ENCODE measurements around the gene OXNAD1. TPM values are rescaled to one million over a fixed set of nuclear protein-coding genes. Genes with fewer than 3 reads are reported as not detected.
A peak's percentile ranks its signal among the peaks of the same experiment; 100 is the strongest.

Gene OXNAD1
- total and polyA plus RNA-seq, 7 donors = 11.3 to 23.1 (median 14.4) TPM

DNA sequence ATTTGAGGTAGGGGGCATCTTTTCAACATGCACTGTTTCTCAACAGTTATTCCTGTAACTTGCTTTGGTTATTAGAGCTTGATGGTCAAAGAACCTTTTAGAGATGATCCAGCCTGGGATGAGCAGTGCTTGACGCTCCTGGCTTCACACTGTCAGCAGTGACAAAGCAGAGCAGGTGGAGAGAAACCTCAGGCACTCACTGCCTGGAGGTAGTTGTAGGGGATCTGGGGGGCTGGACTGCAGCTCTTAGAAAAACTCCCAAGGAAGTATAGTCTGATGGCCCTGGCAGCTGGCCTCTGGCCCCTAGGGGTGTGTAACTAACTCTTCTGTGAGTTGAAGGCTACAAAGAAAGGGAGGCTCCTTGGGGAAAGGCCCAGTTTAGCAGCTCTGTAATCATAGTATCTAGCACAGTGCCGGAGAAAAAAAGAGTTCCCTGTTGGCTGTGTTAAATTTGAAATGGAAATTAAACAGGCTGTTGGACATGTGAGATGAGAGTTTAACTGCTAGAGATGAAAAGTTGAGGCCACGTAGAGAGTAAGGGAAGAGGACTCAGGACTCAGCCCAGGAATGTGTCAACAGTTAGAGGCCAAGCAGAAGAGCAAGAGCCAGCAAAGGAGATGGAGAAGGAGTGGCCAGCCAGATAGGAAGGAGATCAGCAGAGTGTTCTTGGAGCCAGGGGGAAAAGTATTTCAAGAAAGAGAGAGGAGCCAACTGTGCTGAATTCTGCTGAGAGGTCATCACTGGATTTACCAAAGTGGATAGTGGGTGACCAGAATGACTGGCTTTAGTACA is 14.2 kb downstream of the OXNAD1 start:
- DNase-seq = no peak
- no peaks in the 10 kb centered on the region for H3K9me3 ChIP-seq
- H3K36me3 ChIP-seq = peaks cover 0 to 13% (median 2%) of the 10 kb centered on the region in 4 donors
- intact Hi-C loops (cut with DNase I) = no loop called here
- 88 to 95% methylated on average over 3 of the region's 3 CpGs for WGBS, 2 donors
- H3K27ac ChIP-seq = peak overlapping the region in 3 of 4 donors; percentile 6 to 60 (median 29)
- no peak overlapping the region for H3K4me3 ChIP-seq
- H3K4me1 ChIP-seq = peaks cover 0 to 13% (median 11%) of the 10 kb centered on the region in 4 donors
- peak in 1 of 4 donors; percentile 21 for TF ChIP-seq POLR2AphosphoS5 (IDR thresholded peaks at IDR 0.05)
- TF ChIP-seq POLR2A (IDR thresholded peaks at IDR 0.05) = no peak
- H3K27me3 ChIP-seq = no peaks in the 10 kb centered on the region

DNA sequence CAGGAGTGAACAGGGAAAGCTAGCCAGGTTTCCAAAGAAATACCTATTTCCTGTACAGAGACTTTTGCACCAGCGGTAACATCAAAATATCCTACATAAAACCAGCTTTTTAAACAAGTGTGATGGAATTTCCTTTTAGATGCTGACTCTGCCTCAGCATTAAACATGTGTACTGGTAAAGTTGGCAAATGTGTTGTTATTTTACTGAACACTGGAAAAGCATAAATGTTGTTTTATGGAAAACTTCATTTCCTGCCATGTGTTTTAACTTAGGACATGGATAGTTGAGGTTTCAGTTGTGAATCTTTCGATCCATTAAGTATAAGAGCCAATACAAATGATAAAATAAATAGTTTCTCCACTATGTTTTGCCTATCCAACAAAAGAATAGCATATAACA is 15.7 kb downstream of the OXNAD1 start:
- 97 to 98% methylated on average over 2 of the region's 2 CpGs for WGBS, 2 donors
- H3K36me3 ChIP-seq = peaks cover 0 to 17% (median 2%) of the 10 kb centered on the region in 4 donors
- TF ChIP-seq EP300 (IDR thresholded peaks at IDR 0.05) = no peak
- TF ChIP-seq POLR2AphosphoS5 (IDR thresholded peaks at IDR 0.05) = no peak
- TF ChIP-seq, protein P1, sequence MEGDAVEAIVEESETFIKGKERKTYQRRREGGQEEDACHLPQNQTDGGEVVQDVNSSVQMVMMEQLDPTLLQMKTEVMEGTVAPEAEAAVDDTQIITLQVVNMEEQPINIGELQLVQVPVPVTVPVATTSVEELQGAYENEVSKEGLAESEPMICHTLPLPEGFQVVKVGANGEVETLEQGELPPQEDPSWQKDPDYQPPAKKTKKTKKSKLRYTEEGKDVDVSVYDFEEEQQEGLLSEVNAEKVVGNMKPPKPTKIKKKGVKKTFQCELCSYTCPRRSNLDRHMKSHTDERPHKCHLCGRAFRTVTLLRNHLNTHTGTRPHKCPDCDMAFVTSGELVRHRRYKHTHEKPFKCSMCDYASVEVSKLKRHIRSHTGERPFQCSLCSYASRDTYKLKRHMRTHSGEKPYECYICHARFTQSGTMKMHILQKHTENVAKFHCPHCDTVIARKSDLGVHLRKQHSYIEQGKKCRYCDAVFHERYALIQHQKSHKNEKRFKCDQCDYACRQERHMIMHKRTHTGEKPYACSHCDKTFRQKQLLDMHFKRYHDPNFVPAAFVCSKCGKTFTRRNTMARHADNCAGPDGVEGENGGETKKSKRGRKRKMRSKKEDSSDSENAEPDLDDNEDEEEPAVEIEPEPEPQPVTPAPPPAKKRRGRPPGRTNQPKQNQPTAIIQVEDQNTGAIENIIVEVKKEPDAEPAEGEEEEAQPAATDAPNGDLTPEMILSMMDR (IDR thresholded peaks at IDR 0.05) = no peak
- TF ChIP-seq POLR2A (IDR thresholded peaks at IDR 0.05) = no peak
- intact Hi-C loops (cut with DNase I) = no loop called here
- no peak for DNase-seq
- H3K27ac ChIP-seq = no peak overlapping the region
- H3K4me1 ChIP-seq = peaks cover 0 to 13% (median 11%) of the 10 kb centered on the region in 4 donors
- no peak overlapping the region for H3K4me3 ChIP-seq
- H3K9me3 ChIP-seq = no peaks in the 10 kb centered on the region
- no peaks in the 10 kb centered on the region for H3K27me3 ChIP-seq

- peaks cover 0 to 22% (median 6%) of the 10 kb centered on the region in 4 donors for H3K36me3 ChIP-seq
- no peak overlapping the region for H3K4me3 ChIP-seq
- H3K4me1 ChIP-seq = peaks cover 0 to 5% (median 4%) of the 10 kb centered on the region in 4 donors
- WGBS, 2 donors = 97 to 98% methylated on average over 1 of the region's 1 CpG
- no peaks in the 10 kb centered on the region for H3K9me3 ChIP-seq
- TF ChIP-seq POLR2AphosphoS5 (IDR thresholded peaks at IDR 0.05) (no peak), POLR2A (IDR thresholded peaks at IDR 0.05) (no peak), EP300 (IDR thresholded peaks at IDR 0.05) (no peak)
- TF ChIP-seq, protein P1 (IDR thresholded peaks at IDR 0.05) = no peak
- no peaks in the 10 kb centered on the region for H3K27me3 ChIP-seq
- intact Hi-C loops (cut with DNase I) = no loop called here
- H3K27ac ChIP-seq = no peak overlapping the region
- no peak for DNase-seq
Measured at GRCh38 chr3:16284633-16285032, 19.6 kb downstream of the OXNAD1 start.

DNA sequence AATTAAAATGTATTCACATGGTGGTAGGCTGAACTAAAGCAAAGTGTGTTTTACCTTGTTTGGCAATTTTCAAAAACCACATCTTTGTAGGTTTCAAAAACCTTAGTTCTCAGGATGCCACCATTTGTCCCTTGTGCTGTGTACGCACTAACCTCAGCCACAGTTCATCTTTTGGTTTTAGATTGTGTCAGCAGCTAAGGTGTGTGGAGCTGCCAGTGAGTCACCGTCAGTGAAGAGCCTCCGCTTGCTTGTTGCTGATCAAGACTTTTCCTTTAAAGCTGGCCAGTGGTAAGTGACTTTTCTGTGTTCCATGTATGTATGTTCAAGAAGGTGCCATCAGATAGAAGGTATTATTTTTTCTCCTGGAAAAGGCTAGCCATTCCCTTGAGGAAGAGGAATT is 21.1 kb downstream of the OXNAD1 start:
- H3K4me3 ChIP-seq = no peak overlapping the region
- intact Hi-C loops (cut with DNase I) = no loop called here
- H3K9me3 ChIP-seq = no peaks in the 10 kb centered on the region
- no peak for DNase-seq
- no peaks in the 10 kb centered on the region for H3K27me3 ChIP-seq
- H3K36me3 ChIP-seq = peaks cover 0 to 22% (median 6%) of the 10 kb centered on the region in 4 donors
- TF ChIP-seq POLR2A (IDR thresholded peaks at IDR 0.05) (no peak), POLR2AphosphoS5 (IDR thresholded peaks at IDR 0.05) (no peak), EP300 (IDR thresholded peaks at IDR 0.05) (no peak)
- TF ChIP-seq, protein P1 (IDR thresholded peaks at IDR 0.05) = no peak
- H3K27ac ChIP-seq = no peak overlapping the region
- 74 to 86% methylated on average over 3 of the region's 3 CpGs for WGBS, 2 donors
- peaks cover 0 to 8% (median 2%) of the 10 kb centered on the region in 4 donors for H3K4me1 ChIP-seq

- WGBS, 2 donors = 62 to 72% methylated on average over 6 of the region's 6 CpGs
- H3K27ac ChIP-seq = no peak overlapping the region
- H3K4me1 ChIP-seq = peaks cover 0 to 8% (median 2%) of the 10 kb centered on the region in 4 donors
- no peak overlapping the region for H3K4me3 ChIP-seq
- intact Hi-C loops (cut with DNase I) = no loop called here
- H3K27me3 ChIP-seq = no peaks in the 10 kb centered on the region
- DNase-seq = no peak
- TF ChIP-seq, protein P1 (IDR thresholded peaks at IDR 0.05) = no peak
- TF ChIP-seq EP300 (IDR thresholded peaks at IDR 0.05) (no peak), POLR2A (IDR thresholded peaks at IDR 0.05) (no peak), POLR2AphosphoS5 (IDR thresholded peaks at IDR 0.05) (no peak)
- H3K36me3 ChIP-seq = peaks cover 0 to 22% (median 6%) of the 10 kb centered on the region in 4 donors
- no peaks in the 10 kb centered on the region for H3K9me3 ChIP-seq
Measured at GRCh38 chr3:16286751-16287543, 21.9 kb downstream of the OXNAD1 start.
